OCI-LY1 (cell line): ENCODE measurements around the gene SAMD9L.
"Not testable (repeated sequence)": the region's sequence is repeated elsewhere in the genome, so short reads cannot be mapped to it uniquely, and the experiment has no call there.

Experiments
- CTCF ChIP-seq: fragments of 200-600 bp; sonication (generic), shearing (Covaris generic); IDR thresholded peaks from 2 replicates; pipeline ENCODE4 v1.5.1; 2017; ENCODE audit warnings: mild to moderate bottlenecking, antibody characterized with exemption, low read length, moderate library complexity, mixed read lengths
- EZH2 ChIP-seq: fragments of 200-600 bp; sonication (generic), shearing (Covaris generic); IDR thresholded peaks from 2 replicates; pipeline ENCODE4 v1.8.0; 2017; ENCODE audit warnings: borderline replicate concordance, mixed run types, mild to moderate bottlenecking, antibody characterized with exemption, low read length, moderate library complexity, mixed read lengths

- TF ChIP-seq CTCF, EZH2: not testable (repeated sequence)
Measured at GRCh38 chr7:93123532-93123931, 24.7 kb downstream of the SAMD9L start.
